ENCODE results near the gene ZNF532. TPM values are rescaled to one million over a fixed set of nuclear protein-coding genes. Genes with fewer than 3 reads are reported as not detected.

The ZNF532 gene
- total RNA-seq, 1 experiment from 2014 or later = 258 TPM

- TF ChIP-seq CTCF (conservative IDR thresholded peaks at IDR 0.05) = no peak
- Histone ChIP-seq H2BK120ac (ENCODE audit: low read depth, low read length, poor library complexity, severe bottlenecking) (no peak overlapping the region), H3K9ac (ENCODE audit: extremely low read depth, insufficient read length, low read length) (no peak overlapping the region), H3K27me3 (ENCODE audit: insufficient read depth, low read length) (no peaks in the 10 kb centered on the region), H2BK15ac (ENCODE audit: low read depth, low read length) (no peak overlapping the region), H2BK12ac (ENCODE audit: insufficient read length, low read depth, low read length) (no peak overlapping the region), H3K23me2 (ENCODE audit: insufficient read length, low read depth, low read length, poor library complexity, severe bottlenecking) (no peaks in the 10 kb centered on the region), H2BK5ac (ENCODE audit: insufficient read length, low read length) (no peak overlapping the region), H3K27ac (ENCODE audit: insufficient read length, low read depth, low read length) (no peak overlapping the region), H3K18ac (ENCODE audit: insufficient read length, low read depth, low read length) (no peak overlapping the region), H3K9me3 (ENCODE audit: control insufficient read depth, low read depth, low read length) (no peaks in the 10 kb centered on the region), H4K20me1 (ENCODE audit: control insufficient read depth, insufficient read depth, insufficient read length) (no peaks in the 10 kb centered on the region), H3K4me2 (ENCODE audit: insufficient read depth, insufficient read length, low read length) (no peak overlapping the region), H3K23ac (ENCODE audit: insufficient read length, low read depth, low read length) (no peak overlapping the region), H3K4ac (ENCODE audit: low read depth, low read length) (no peak overlapping the region), H3K56ac (ENCODE audit: insufficient read length, low read depth, low read length) (no peak overlapping the region), H3K79me1 (ENCODE audit: insufficient read depth, low read depth, low read length, poor library complexity, severe bottlenecking) (no peaks in the 10 kb centered on the region), H3K4me1 (ENCODE audit: insufficient read depth, low read length) (0 out of 2 replicates have a peak, but pooled peaks cover 2% of the 10 kb centered on the region), H2BK20ac (ENCODE audit: low read depth, low read length, poor library complexity, severe bottlenecking) (no peak overlapping the region), H2AFZ (ENCODE audit: low read length) (no peak overlapping the region), H3K14ac (ENCODE audit: insufficient read depth, low read length) (no peak overlapping the region), H2AK5ac (ENCODE audit: insufficient read length, low read length) (no peak overlapping the region), H3T11ph (ENCODE audit: low read length) (no peak overlapping the region), H3K79me2 (ENCODE audit: insufficient read depth, low read length) (no peaks in the 10 kb centered on the region), H4K5ac (ENCODE audit: insufficient read length, low read depth, low read length) (no peak overlapping the region), H4K91ac (ENCODE audit: insufficient read length, low read depth, low read length) (no peak overlapping the region), H4K8ac (replicated peaks; ENCODE audit: insufficient read length, low read depth, low read length) (no peak overlapping the region)
- Mint-ChIP-seq H3K27me3 (ENCODE audit: low read depth) (no peaks in the 10 kb centered on the region), H3K36me3 (ENCODE audit: insufficient read depth in 1 of 3, low read depth in 3 of 3) (peaks cover 9 to 23% (median 12%) of the 10 kb centered on the region in 3 experiments; a peak in 6 of 7 replicates), H3K4me3 (no peak overlapping the region), H3K27ac (no peak overlapping the region), H3K9me3 (peaks cover 17 to 18% of the 10 kb centered on the region in 2 experiments), H3K4me1 (peaks cover 21 to 26% of the 10 kb centered on the region in 2 experiments)
- DNase-seq = no peak
- WGBS (ENCODE audit: extremely low coverage, insufficient read length, low lambda C conversion rate) = no CpG with 5 or more reads among the region's 24 CpGs
Measured at GRCh38 chr18:58827886-58828285, 36.8 kb upstream of the ZNF532 start.

Measured in H9 (cell line).